ENCODE measurements around the gene GMPPB.

- TF ChIP-seq CTCF (IDR thresholded peaks at IDR 0.05), result no peak
- no peak for TF ChIP-seq POLR2A (IDR thresholded peaks at IDR 0.05)
Observed at GRCh38 chr3:49681543-49681942, 42.2 kb downstream of the GMPPB start.

Data from thyroid gland (tissue), 4 donors.